Stimulated activated CD4-positive, alpha-beta T cell treated with anti-CD3 and anti-CD28 coated beads, TNF-alpha, amount 100 ng/mL, for 1 hour (primary cell): Measurements from ENCODE around the gene TTC28.

Source experiments
- DNase-seq, 3 donors: peaks; one replicate each; pipeline ENCODE4 v3.0.0-alpha.2; 2020; ENCODE audit warnings: low read depth in 3 of 3, low spot score in 1 of 3

The TTC28 gene

GRCh38 chr22:27994481-27995331 is 684.9 kb downstream of the TTC28 start:
- DNase-seq = no peak

- DNase-seq = no peak
Observed at GRCh38 chr22:27993774-27994350, 685.8 kb downstream of the TTC28 start.

- no peak for DNase-seq
Observed at GRCh38 chr22:27993201-27993635, 686.4 kb downstream of the TTC28 start.

GRCh38 chr22:27992294-27993165 is 687.1 kb downstream of the TTC28 start:
- no peak for DNase-seq

- DNase-seq = no peak
Observed at GRCh38 chr22:27991586-27992293, 687.9 kb downstream of the TTC28 start.

GRCh38 chr22:27990879-27991278 is 688.8 kb downstream of the TTC28 start:
- no peak for DNase-seq

DNA sequence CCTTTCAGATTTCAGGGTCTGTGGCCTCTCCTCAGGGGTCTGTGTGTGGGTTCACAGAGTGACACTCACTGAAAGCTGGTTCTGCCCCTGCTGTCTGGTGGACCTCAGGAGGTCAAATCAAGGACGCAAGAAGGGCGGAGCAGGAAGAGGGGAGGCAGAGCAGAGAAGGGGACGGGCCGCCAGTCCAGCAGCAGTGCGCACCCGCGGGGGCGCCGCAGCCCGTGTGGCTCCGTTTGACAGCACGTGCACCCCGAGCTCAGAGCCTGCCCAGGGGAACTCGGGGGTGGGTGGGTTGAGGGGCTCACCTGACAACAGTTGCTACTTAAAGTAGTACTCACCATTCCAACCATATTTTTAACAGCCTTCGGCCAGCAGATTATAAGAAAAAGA is 689.2 kb downstream of the TTC28 start:
- no peak for DNase-seq

DNA sequence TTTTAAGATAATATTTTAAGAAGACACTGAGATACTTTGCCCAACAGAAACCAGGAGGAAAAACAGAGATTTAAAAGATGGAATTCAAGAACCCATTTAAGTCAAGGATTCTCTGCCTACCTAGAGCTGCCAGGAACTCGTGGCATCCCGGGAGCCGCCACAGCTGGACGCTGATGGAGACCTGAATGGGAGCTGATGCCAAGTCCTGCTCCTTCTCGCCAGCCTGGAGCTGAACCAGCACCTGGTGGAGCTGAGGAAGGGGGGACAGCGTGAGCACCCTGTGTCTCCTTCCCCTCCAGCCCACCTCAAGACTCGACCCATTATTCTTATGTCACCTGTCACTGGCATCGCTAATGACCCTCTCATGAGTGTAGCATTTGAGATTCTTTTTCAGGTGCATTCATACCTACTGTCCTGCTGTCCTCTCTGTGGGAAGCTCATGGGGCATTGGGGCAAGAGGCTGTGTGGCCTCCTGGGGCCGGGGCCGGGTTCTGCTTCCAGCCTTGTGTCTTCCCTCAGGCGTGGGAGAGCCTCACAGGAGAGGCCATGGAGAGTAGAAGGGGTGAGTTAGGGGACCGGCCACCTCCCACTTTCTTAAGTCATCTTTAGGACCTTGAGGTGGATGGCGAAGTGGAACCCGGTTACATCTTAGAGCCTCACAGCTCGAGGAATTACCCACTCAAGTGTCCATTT is 689.7 kb downstream of the TTC28 start:
- no peak for DNase-seq

DNA sequence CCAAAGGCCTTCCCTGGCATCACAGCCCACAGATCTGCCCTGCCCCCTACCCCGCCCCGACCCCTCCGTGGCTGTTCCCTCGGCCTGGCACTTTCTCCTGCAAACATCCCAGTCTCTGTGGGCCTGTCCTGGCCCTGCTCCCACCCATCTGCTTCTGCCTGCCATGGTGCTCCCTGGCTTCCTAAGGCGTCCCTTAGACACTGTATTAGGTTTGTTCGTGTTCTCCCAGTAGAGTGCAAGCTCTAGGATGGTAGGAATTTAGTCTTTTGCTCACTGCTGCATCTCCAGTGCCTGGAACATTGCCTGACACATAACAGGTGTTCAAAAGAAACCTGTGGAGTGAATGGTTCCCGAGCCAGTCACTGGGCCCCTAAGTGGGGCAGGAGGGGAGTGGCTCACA is 690.9 kb downstream of the TTC28 start:
- no peak for DNase-seq

DNA sequence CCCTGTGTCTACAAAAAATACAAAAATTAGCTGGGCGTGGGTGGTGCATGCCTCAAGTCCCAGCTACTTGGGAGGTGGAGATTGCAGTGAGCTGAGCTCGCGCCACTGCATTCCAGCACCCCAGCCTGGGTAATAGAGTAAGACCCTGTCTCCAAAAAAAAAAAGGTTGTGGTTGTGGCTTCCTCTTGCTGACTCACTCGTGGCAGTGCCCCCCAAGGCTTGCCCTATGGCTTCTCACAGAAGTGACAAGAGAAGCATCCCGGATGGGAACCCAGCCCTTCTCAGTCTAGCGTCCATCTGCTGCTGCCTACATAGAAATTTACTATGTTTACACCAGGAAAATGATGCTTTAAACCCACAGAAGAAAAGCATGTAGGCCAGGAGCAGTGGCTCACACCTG is 692.1 kb downstream of the TTC28 start:
- no peak for DNase-seq

- no peak for DNase-seq
Observed at GRCh38 chr22:27986937-27987336, 692.7 kb downstream of the TTC28 start.

DNA sequence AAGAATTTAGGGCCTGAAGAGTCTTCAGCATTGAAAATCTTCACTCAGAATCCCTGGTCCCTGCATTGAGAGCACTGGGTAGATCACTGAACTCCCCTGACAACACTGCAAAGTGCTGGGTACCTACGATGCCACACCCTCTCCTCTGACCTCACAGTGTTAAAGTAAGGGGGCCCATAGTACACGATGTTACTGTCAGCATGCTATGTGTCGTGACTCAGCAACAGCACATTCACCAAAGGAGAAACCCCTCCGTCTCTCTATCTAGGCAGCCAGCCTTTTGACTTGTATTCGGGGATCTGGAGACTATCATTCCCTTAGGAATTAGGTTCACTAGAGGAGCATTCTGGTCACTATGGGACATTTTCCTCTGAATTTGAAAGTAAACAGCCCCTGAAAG is 693.2 kb downstream of the TTC28 start:
- no peak for DNase-seq

DNA sequence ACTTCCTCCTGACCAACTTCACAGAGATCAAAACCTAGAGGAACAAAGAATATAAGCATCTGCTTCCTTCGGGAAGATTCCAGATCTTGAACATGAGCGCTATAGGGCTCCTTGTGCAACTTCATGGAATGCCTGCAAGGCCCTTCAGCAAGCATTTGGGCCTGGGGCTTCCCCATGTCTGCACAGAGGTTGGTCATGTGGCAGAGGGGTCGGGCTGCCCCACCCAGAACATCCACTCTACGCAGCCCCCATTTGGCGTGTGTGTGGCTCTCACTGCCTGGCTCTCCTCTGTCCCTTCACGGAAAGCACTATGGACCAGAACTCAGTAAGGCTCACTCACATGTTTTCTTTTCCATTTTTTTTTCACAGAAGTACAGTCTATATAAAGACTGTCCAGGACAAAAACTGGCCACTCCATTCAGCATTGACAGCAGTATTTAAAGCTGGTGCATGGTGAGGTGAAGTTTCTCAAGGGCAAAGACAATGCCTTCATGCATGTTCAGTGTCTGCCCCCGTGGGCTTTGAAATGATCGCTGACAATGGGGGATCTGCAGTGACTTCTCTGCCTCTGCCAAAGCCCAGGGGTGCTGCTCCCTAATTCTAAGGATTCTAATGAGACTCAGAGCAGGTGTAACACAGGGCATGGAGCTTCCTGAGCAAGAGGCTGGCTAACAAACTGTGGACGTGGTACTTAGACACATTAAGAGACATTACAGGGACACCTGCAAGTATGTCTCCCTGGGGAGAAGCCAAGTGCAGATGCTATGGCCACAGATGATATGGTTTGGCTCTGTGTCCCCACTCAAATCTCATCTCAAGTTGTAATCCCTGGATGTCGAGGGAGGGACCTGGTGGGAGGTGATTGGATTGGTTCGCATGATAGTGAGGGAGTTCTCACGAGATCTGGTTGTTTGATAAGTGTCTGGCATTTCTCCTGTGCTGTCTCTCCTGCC is 694.0 kb downstream of the TTC28 start:
- no peak for DNase-seq

GRCh38 chr22:27984723-27985122 is 694.9 kb downstream of the TTC28 start:
- DNase-seq = no peak

DNA sequence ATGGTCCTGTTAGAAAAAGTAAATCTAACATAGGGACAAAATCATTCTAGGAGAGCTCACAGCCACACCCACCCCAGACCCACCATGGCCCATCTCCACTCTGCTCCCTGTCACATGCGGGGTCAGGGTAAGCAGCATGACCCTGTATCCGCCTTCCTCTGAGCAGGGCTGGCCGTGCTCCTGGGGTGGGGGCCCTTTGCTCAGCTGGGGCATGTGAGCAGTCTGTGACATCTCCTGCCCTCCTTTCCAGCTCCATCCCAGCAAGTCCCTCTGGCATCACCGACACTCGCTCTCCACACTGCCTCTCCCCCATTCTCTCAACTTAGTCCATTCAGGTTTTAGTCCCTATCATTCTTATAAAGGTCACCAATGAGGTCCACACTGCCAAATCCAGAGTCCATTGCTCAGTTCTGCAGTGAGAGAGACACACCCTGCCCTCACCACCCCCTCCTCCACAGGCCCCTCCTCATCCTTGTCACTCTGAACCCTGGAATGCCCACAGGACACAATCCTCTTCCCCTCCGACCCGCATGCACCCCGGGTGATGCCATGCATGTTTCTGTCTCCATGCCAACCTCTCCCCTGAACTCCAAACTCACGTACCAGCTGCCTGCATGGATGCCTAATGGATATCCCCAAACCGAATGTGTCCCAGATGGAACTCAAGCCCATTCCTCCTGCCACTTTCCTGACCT is 695.5 kb downstream of the TTC28 start:
- no peak for DNase-seq

DNA sequence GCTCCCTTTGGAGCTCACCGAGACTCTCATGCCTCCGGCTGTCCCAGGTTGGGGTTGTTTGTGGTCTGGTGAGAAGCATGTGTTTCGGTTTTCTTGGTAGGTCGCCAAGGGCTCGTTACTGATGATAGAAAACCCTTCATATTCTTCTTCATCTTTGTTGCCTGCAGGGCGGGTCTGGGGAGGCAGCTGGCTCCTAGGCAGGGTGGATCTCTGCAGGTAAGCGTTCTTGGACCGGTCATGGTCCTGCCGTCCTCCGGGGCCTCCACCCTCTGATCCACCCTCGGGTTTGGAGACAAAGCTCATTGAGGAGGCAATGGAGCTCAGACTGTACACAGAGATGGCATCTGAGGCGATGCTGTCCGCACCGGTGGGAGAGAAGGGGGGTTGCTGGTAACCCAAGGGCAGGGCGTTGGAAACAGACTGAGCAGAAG is 696.3 kb downstream of the TTC28 start:
- DNase-seq = no peak

GRCh38 chr22:27982630-27983180 is 696.9 kb downstream of the TTC28 start:
- DNase-seq = no peak

DNA sequence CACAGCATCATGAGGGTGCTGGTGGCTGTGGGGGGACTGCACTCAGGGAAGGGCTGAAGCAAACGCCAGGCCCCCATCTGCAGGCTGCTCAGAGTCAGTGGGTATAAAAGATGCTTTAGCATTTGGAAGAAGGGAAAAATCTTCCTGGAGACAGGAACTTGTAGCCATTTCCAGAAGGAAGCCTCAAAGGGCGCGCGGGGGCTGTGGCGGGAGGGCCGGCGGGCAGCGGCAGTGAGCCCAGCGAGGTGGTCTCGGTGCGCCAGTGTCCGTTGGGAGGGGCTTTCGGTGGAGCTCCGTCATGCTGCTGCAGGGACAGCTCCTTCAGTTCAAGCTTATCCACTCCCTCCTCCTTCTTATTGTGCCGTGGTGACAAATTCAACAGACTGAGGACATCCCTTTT is 697.5 kb downstream of the TTC28 start:
- DNase-seq = no peak
